Measurements from ENCODE around the gene CD320.

The CD320 gene

DNA sequence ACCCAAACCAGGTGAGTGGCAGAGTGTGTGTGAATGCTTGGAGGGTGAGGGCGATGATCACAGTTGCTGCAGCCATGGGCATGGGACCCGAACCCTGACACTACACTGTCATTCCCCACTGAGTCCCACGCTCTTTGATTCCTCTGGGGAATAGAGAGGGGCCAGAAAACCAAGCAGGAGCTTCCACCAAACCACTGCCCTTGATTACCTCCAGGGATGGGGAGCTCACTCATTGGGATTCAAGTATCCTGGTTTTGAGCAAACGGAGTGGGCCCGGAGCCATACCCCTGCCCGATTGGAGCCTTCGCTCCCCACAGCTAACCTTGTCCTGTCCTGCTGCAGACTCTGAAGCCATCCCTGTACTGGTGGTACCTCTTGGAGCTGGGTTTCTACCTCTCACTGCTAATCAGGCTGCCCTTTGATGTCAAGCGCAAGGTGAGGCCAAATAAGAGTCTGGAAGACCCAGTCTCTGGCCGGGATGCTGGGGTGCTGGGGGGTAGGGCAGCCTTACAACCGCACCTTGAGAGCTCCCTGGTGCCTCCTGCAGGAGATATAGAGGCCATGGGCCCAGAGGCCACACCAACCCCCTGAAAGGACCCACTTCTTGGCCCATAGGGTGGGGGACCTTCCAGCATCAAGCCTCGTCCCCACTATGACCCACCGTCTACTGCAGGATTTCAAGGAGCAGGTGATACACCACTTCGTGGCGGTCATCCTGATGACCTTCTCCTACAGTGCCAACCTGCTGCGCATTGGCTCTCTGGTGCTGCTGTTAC, 51.7 kb downstream of the CD320 start:
- Histone ChIP-seq H3K36me3 (ENCODE audit: control insufficient read depth, insufficient read depth, low read length) (peaks cover 33% of the 10 kb centered on the region), H3K4me1 (ENCODE audit: control insufficient read depth, insufficient read depth, low read length) (no peaks in the 10 kb centered on the region)

DNA sequence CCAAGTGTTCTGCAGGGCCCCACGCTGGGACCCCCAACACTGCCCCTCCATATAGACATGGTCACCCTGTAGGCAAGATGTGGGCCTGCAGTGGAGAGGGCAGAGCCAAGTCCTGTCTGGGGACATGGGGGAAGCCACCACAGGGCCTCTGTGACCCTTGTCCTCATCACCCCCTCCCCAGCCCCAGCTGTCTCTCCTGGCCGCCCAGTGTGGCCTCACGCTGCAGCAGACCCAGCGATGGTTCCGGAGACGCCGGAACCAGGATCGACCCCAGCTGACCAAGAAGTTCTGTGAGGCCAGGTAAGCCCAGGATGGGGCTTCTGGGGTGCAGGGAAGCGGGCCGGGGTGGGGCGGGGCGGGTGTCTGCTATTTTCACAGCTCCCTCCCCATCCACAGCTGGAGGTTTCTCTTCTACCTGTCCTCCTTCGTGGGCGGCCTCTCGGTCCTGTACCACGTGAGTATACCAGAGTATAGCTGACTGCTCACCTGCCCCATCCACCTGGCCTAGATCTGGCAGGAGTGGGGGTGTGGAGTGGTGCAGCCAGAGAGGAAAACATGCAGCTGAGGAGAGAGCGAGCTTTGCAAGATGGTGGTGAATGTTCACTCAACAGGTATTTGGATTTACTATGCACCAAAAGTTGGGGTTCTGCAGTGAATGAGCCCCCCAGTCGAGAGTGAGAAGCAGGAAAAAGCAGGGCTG, 52.6 kb downstream of the CD320 start:
- no peaks in the 10 kb centered on the region for H3K4me1 ChIP-seq (ENCODE audit: control insufficient read depth, insufficient read depth, low read length)
- no peaks in the 10 kb centered on the region for H3K27me3 ChIP-seq (ENCODE audit: control insufficient read depth, insufficient read depth, low read length)
- no peaks in the 10 kb centered on the region for H3K9me3 ChIP-seq (ENCODE audit: control insufficient read depth, insufficient read depth, low read length)
- peaks cover 40% of the 10 kb centered on the region for H3K36me3 ChIP-seq (ENCODE audit: control insufficient read depth, insufficient read depth, low read length)
- no peak overlapping the region for H3K4me3 ChIP-seq (ENCODE audit: low read depth, low read length)
- no peak overlapping the region for H3K9ac ChIP-seq (ENCODE audit: low read depth, low read length)

More for the DNA sequence above, 51.7 kb downstream of the CD320 start:
- no peak overlapping the region for H3K4me3 ChIP-seq (ENCODE audit: low read depth, low read length)
- no peaks in the 10 kb centered on the region for H3K9me3 ChIP-seq (ENCODE audit: control insufficient read depth, insufficient read depth, low read length)
- H3K27me3 ChIP-seq (ENCODE audit: control insufficient read depth, insufficient read depth, low read length) = no peaks in the 10 kb centered on the region
- H3K9ac ChIP-seq (ENCODE audit: low read depth, low read length) = no peak overlapping the region

DNA sequence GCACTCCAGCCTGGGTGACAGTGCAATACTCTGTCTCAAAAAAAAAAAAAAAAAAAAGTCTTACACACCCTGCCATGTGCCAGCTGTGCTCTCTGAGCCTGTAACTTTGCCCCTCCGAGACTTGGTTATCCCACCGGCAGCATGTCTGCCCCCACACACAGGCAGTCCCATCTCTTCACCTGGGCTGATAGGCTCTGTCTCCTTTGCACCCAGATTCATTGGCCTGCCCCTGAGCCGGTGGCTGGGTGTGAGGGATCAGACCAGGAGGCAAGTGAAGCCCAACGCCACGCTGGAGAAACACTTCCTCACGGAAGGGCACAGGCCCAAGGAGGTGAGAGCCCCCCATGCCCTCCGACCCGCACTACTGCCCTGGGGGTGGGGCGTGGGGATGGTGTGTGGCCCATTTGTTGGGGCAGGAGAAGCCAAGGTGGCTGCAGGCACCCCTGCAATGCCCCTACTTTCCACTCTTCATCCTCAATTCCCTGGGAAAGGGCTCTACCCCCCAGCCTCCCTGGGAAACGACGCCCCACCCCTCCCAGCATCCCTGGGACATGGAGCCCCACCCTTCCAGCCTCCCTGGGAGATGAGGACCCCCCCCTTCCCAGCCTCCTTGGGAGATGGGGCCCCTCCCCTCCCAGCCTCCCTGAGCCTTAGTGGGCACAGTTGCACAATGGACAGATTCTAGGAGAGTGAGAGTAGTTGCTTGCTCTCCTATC, 53.7 kb downstream of the CD320 start:
- peaks cover 38% of the 10 kb centered on the region for H3K36me3 ChIP-seq (ENCODE audit: control insufficient read depth, insufficient read depth, low read length)
- no peak overlapping the region for H3K9ac ChIP-seq (ENCODE audit: low read depth, low read length)
- H3K4me1 ChIP-seq (ENCODE audit: control insufficient read depth, insufficient read depth, low read length) = no peaks in the 10 kb centered on the region
- H3K4me3 ChIP-seq (ENCODE audit: low read depth, low read length) = no peak overlapping the region
- H3K9me3 ChIP-seq (ENCODE audit: control insufficient read depth, insufficient read depth, low read length) = no peaks in the 10 kb centered on the region
- H3K27me3 ChIP-seq (ENCODE audit: control insufficient read depth, insufficient read depth, low read length) = no peaks in the 10 kb centered on the region

DNA sequence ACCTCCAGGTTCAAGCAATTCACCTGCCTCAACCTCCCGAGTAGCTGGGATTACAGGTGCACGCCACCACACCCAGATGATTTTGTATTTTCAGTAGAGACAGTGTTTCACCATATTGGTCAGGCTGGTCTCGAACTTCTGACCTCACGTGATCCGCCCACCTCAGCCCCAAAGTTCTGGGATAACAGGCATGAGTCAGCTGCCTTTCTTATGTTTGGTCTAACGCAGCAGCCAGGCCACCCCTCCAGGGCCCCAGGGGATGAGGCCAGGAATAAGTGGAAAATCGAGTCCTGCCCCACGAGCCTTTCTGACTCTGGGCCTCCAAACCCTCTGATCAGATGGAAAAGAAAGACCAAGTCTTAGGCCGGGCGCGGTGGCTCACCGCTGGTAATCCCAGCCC, 54.5 kb downstream of the CD320 start:
- Histone ChIP-seq H3K9me3 (ENCODE audit: control insufficient read depth, insufficient read depth, low read length) (no peaks in the 10 kb centered on the region), H3K4me3 (ENCODE audit: low read depth, low read length) (no peak overlapping the region), H3K9ac (ENCODE audit: low read depth, low read length) (no peak overlapping the region), H3K27me3 (ENCODE audit: control insufficient read depth, insufficient read depth, low read length) (no peaks in the 10 kb centered on the region), H3K36me3 (ENCODE audit: control insufficient read depth, insufficient read depth, low read length) (peaks cover 33% of the 10 kb centered on the region), H3K4me1 (ENCODE audit: control insufficient read depth, insufficient read depth, low read length) (no peaks in the 10 kb centered on the region)

DNA sequence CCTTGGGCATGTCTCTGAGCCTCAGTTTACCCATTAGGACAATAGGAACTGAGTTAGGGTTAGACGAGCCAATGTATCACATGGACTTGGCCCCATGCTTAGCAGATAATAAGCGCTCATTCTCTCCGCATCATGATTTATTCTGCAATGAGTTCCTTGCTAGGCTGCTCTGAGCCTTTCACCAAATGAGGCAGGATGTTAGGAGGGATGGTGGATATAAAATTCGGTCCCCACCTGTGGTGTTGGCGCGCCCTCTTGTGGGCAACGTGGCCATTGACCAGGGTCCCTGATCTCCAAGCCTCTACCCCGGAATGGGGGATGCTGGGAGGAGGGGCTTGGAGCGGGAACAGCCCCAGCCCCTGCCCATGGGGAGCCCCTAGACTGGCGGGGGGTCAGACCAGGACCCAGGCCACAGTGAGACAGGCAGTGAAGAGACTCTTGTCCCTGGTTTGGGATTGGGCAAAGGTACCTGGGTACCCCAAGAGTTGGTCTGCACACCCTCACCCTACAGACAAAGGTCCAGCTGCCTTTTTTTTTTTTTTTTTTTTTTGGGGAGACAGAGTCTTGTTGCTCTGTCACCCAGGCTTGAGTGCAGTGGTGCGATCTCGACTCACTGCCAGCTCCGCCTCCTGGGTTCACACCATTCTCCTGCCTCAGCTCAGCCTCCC, 55.1 kb downstream of the CD320 start:
- no peak overlapping the region for H3K9ac ChIP-seq (ENCODE audit: low read depth, low read length)
- H3K4me3 ChIP-seq (ENCODE audit: low read depth, low read length) = no peak overlapping the region
- no peaks in the 10 kb centered on the region for H3K4me1 ChIP-seq (ENCODE audit: control insufficient read depth, insufficient read depth, low read length)
- H3K36me3 ChIP-seq (ENCODE audit: control insufficient read depth, insufficient read depth, low read length) = peaks cover 30% of the 10 kb centered on the region
- no peaks in the 10 kb centered on the region for H3K9me3 ChIP-seq (ENCODE audit: control insufficient read depth, insufficient read depth, low read length)
- no peaks in the 10 kb centered on the region for H3K27me3 ChIP-seq (ENCODE audit: control insufficient read depth, insufficient read depth, low read length)
